ENCODE results near the gene USP46.

USP46 gene

GRCh38 chr4:52659001-52659721 lies at the start of gene USP46:
Gene USP46 (minus strand): TSS chr4:52659301. CDS start chr4:52659150, 151 bp downstream.
- peak; percentile 14 for DNase-seq (ENCODE audit: low spot score)

- DNase-seq (ENCODE audit: low spot score), result no peak
Observed at GRCh38 chr4:52704661-52705060, 45.6 kb upstream of the USP46 start.

- DNase-seq (ENCODE audit: low spot score), result no peak
Observed at GRCh38 chr4:52704133-52704532, 45.0 kb upstream of the USP46 start.

- DNase-seq (ENCODE audit: low spot score), result no peak
Observed at GRCh38 chr4:52701207-52701606, 42.1 kb upstream of the USP46 start.

- DNase-seq (ENCODE audit: low spot score), result no peak
Observed at GRCh38 chr4:52694936-52695335, 35.8 kb upstream of the USP46 start.

GRCh38 chr4:52693492-52693891 lies 34.4 kb upstream of the USP46 start:
- no peak for DNase-seq (ENCODE audit: low spot score)

GRCh38 chr4:52689096-52689495 lies 30.0 kb upstream of the USP46 start:
- no peak for DNase-seq (ENCODE audit: low spot score)

- no peak for DNase-seq (ENCODE audit: low spot score)
Observed at GRCh38 chr4:52687696-52688095, 28.6 kb upstream of the USP46 start.

GRCh38 chr4:52685316-52685715 lies 26.2 kb upstream of the USP46 start:
- no peak for DNase-seq (ENCODE audit: low spot score)

GRCh38 chr4:52684896-52685295 lies 25.8 kb upstream of the USP46 start:
- DNase-seq (ENCODE audit: low spot score), result no peak

GRCh38 chr4:52680381-52680780 lies 21.3 kb upstream of the USP46 start:
- no peak for DNase-seq (ENCODE audit: low spot score)

GRCh38 chr4:52676536-52676935 lies 17.4 kb upstream of the USP46 start:
- no peak for DNase-seq (ENCODE audit: low spot score)

- DNase-seq (ENCODE audit: low spot score), result no peak
Observed at GRCh38 chr4:52675111-52675510, 16.0 kb upstream of the USP46 start.

GRCh38 chr4:52670739-52671138 lies 11.6 kb upstream of the USP46 start:
- no peak for DNase-seq (ENCODE audit: low spot score)

GRCh38 chr4:52670121-52670520 lies 11.0 kb upstream of the USP46 start:
- DNase-seq (ENCODE audit: low spot score), result no peak

- no peak for DNase-seq (ENCODE audit: low spot score)
Observed at GRCh38 chr4:52665592-52665991, 6.5 kb upstream of the USP46 start.

GRCh38 chr4:52664479-52664878 lies 5.4 kb upstream of the USP46 start:
- no peak for DNase-seq (ENCODE audit: low spot score)

GRCh38 chr4:52661966-52662690 lies 3.0 kb upstream of the USP46 start:
- no peak for DNase-seq (ENCODE audit: low spot score)

GRCh38 chr4:52660643-52661042 lies 1.5 kb upstream of the USP46 start:
- DNase-seq (ENCODE audit: low spot score), result no peak

GRCh38 chr4:52659722-52660261 lies 691 bp upstream of the USP46 start:
- DNase-seq (ENCODE audit: low spot score), result no peak

- DNase-seq (ENCODE audit: low spot score), result no peak
Observed at GRCh38 chr4:52658641-52659000, 480 bp downstream of the USP46 start.

- DNase-seq (ENCODE audit: low spot score), result no peak
Observed at GRCh38 chr4:52657618-52658501, 1.2 kb downstream of the USP46 start.

- DNase-seq (ENCODE audit: low spot score), result no peak
Observed at GRCh38 chr4:52657292-52657617, 1.8 kb downstream of the USP46 start.

All from hematopoietic multipotent progenitor cell treated with erythropoietin and hydrocortisone succinate and interleukin-3 and kit ligand, for 17 days (in vitro differentiated cells).